Activated CD4-positive, alpha-beta T cell treated with anti-CD3 and anti-CD28 coated beads for 24 hours (primary cell): ENCODE results near the gene BBIP1.
"Not testable (repeated sequence)": the region's sequence is repeated elsewhere in the genome, so short reads cannot be mapped to it uniquely, and the experiment has no call there.

ENCODE experiments used
- DNase-seq, 2 donors: peaks; one replicate each; pipeline ENCODE4 v3.0.0-alpha.2; 2020; ENCODE audit warnings: low read depth in 2 of 2

BBIP1 gene

DNA sequence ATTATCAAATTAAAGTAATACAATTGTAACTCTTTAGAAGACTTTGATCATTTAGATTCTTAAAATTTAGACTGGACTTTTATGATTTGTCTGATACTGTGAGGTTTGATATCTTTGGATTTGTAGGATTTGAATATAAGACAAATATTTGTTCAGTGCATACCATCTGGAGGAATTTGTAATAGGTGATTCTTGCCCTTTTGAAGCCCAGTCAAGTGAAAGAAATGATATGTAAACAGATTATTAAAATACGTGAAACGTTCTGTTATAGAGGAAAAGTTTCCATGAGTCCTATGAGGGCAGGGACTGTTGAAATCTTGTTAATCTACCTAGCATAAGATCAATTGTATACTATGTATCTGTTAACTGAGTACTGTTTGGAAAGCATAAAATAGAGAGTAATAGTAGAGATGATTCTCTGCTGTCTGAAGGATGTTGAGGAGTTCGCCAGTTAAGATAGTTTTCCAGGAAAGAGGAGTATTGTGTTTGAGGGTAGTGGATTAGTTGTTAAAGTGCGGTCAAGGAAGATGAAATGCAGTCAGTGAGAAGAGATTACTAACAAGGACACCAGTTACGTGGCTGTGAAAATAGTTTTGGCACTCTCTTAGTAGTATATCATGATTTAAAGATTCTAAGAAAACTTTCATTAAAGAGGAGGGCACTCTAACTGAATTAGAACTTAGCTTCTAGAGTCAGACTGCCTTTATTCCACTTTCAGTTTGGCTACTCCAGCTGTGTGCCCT lies 32.9 kb downstream of the BBIP1 start:
- DNase-seq: no peak

DNA sequence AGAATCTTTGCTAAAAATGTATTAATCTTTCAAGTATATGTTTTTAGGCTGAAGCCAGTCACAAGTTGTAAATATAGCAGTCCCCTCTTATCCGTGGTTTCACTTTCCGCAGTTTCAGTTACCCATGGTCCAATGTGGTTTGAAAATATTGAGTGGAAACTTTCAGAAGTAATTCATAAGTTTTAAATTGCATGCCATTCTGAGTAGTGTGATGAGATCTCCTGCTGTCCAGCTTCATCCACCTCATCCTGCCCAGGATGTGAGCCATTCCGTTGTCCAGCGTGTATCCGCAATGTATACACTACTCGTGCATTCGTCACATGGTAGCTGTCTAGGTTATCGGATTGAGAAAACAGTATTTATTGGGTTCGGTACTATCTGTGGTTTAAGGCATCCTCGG lies 35.1 kb downstream of the BBIP1 start:
- DNase-seq: no peak

DNA sequence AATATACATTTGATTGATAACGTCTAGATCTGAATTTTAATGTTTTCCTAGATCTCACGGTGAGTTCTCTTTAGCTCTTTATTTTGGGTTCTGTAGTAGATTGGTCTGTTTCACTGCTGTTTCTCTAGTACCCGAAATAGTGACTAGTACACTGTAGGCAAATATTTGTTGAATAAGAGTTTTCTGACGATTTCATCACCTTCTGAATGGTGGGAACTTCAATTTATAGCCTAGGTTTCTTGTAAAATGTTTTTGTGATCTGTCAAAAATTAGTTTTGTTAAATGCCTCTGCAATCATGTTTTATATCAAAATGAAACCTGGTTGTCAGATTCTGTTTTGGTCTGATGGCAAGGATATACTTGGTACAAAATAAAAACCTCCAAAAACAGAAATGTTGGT lies 37.1 kb downstream of the BBIP1 start:
- no peak for DNase-seq

DNA sequence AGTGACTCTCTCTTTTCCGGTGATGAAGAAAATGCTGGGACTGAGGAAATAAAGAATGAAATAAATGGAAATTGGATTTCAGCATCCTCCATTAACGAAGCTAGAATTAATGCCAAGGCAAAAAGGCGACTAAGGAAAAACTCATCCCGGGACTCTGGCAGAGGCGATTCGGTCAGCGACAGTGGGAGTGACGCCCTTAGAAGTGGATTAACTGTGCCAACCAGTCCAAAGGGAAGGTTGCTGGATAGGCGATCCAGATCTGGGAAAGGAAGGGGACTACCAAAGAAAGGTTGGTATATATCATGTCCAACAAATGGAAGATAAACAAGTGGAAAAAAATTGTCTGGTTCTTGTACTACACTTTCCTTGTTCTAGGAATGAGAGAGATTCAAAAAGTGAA lies 37.7 kb downstream of the BBIP1 start:
- no peak for DNase-seq

DNA sequence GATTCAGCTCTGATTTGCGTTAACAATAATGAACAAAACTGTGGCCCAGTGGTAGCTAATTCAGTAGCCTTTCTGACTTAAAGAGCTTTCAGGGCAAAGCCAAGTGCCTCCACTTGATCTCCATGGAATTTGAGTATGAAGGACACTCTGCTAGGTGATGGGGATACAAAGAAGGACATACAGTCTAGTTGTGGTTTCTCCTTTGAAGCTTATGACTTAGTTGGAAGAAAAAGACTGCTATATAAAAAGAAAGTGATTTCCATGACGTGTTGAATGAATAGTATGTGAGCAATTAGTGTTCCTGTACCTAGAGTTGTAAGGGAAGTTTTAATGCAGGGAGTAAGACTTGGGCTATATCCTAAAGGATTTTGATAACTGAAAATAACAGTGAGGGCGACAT lies 39.0 kb downstream of the BBIP1 start:
- DNase-seq: no peak

DNA sequence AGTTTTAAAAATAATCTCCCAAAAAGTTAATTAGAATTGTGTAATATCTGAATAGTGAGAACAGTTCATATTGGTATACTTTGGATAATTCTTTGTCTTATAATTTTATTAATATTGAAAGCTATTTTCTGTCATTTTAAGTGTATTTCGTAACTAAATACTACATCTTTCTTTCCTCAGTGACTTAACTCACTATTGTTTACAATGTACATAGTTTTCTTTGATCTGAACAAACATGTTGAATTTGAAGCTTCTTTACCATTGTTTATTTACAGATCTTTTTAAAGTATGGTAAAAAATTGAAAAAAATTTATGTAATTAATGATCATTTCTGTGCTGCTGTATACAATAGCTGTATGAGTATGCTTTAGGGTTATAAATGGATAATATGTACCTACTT lies 42.2 kb downstream of the BBIP1 start:
- no peak for DNase-seq

DNA sequence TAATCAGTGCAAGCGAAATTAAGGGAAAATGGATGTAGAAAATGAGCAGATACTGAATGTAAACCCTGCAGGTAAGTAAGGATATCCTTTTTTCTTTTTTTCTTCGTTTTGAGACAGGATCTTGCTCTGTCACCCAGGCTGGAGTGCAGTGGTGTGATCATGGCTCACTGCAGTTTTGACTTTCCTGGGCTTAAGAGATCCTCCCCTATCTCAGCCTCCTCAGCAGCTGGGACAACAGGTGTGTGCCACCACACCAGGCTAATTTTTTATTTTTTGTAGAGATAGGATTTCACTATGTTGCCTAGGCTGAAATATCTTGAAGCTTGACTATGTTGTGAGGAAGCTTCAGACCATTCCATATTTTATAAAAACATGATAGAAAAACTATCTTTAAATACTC lies 43.0 kb downstream of the BBIP1 start:
- DNase-seq: no peak

DNA sequence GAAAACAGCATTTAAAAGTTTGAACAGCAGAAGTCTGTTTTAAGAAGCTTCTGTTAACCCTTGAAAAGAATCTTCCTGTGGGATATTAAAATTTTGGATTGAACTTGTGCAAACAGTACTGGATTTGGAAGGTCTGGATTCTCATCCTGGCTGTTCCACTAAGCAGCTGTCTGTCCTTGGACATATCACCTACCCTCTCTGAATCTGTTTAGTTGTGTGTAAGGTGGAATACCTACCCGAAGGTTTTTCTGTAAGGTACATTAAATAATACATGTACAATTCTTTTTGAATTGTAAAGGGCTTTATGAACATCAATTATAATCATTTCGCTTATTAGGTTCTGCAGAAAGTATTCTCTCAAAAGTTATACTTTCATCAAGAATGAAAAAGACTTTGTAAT lies 45.0 kb downstream of the BBIP1 start:
- DNase-seq: no peak

DNA sequence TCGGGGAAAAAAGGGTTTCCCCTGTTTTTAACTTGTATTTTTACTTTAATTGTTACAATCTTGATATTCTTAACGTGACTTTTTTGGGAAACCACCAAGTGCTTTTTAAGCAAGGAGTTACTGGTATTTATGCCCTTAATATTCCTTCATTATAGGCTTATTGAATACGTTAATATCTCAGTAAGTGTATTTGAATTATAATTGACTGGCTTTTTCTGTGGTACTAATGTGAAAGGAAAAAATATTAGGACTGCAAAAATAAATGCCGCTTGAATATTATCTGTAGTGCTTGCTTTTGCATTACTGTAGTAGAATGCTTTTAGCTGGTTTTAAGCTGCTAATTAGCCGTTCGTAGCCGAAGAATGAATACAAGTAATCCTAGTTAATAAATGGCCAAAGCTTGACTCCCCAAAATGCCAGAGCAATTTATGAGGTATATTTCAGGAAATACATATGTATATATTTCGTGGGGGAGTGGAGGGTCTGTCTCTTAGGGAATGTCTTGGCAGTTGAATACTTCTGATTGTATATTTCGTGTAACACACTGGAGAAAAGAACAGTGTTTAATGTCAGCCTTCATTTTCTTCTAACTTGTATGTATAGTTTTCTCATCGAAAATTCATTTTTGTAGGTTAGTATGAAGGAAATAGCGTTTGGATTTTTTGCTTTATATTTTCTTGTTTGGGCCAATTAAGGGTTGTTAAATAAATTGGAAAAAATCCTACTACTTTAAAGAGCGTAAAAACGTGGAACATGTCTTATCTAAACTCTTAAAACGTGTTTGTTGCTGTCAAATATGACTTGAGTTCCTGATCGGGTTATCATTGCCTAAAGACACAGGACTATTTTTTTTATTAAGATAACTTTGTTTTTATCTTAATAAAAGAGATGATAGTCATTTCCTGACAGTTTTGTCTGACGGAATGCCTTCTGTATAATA lies 45.7 kb downstream of the BBIP1 start:
- no peak for DNase-seq

DNA sequence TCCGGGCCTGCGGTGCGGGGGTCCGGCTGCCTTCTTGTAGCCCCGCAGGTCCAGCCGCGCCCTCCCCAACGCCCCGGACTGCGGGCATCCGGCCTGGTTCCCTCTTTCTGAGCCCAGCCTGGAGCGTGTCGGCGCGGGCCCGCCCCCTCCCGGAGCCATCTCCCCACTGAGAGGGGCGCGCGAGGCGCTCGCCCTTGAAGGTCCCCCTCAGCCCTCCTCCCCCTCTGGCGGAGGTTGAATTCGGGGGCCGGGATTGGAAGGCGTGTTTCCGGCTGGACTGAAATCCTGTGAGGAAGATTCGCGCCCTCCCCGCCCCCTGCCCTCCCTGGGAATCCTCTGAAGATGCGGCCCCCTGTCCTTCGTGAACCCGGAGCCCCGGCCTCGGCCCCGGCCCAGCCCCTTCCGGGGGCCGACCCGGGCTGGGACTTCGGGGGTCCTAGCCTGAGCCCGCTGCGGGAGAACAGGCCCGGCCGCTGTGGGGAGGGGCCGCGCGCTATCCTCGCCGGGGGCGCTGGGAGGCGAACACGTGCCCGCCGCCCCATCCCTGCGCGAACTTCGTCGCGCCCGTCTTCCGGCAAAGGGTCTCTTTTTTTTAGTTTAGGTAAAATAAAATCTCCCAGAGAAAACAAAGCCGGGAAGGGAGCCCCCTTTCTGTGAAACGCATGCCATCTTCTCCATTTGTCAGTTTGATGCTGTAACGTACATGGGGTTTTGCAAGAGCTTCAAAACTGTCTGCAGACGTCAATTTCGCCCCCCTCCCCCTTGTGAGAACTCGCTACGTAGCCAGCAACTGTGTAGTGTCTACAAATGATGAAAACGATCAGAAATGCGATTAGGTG lies 46.6 kb downstream of the BBIP1 start:
- DNase-seq: peak; percentile 51 to 61

DNA sequence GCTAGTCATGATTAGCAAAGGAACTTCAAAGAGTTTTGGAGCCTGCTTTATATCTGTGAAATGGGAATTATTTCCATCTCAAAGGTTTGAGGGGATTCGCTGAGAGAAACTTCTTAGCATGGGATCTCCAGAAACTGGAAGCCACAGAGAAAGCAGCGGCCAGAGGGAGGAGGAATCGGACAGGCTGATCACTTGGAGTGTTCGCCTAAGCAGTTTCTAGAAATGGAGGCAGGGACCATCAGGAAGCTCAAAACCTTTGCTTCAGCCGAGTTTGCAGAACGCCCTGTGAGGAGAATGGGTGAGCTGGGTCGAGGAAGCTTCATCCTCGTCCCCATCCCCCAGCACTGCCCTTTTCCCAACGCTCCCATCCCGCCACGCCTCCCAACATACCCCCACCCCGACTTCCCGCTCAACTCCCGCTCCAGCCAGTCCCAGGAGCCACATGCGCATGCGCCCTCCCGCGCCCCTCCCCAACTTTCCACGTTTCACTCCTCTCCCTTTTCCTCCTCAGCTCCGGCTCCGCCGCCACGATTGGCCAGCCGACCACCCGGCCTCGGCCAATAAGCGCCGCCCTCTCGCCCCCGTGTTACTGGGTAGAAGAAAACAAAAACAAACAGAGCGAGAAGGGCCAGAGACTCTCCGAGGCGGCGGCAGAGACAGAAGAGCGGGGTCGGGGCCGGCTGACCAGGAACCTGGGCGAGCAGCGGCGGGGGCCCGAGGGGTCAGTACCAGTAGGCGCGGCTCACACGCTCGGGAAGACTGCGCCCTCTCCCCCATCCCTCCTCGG lies 47.5 kb downstream of the BBIP1 start, which contains the start of gene PDCD4:
Gene PDCD4 (plus strand): TSS at position 631 of the 787 bp plus-strand sequence. CDS start 4,100 bp downstream, outside the sequence.
- peak; percentile 91 to 94 for DNase-seq

DNA sequence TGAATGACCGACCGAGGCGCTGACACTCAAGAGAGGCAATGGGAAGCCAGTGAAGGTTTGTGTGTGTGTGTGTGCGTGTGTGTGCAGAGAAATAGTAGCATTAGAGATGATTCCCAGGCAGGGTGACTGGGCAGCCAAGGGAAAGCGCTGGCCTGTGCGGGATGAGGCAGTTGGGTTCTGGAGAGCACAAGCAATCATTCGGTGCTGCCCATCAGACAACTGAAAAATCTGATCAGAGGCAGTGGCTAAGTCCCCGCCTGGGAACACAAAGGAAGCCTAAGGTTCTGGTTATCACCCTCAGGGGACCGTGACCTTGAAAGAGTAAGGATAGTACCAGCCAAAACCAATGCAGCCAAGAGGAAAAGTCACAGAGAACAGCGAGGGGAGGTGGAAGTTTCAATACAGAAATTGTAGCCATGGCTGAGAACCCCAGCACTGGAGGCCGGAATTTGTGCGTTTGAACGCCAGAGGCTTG lies 48.1 kb downstream of the BBIP1 start:
- DNase-seq: no peak

DNA sequence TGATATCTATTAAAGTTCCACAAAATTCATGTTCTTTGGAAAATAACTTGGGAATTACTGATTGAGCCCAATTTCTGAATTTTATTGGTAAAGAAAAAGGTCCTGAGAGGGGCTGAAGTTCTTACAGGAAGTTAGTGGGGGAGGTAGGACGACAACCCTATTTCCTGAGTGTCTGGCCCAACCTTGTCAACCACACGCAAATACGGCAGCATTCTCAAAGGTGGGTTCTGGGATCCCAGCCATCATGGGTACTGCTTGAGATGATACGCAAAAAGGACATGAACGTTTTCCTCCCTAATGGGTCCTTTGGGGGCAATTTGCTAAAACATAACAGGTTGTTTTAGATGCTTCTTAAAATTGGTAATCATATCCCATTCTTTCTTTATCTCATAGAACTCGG lies 50.0 kb downstream of the BBIP1 start:
- no peak for DNase-seq

DNA sequence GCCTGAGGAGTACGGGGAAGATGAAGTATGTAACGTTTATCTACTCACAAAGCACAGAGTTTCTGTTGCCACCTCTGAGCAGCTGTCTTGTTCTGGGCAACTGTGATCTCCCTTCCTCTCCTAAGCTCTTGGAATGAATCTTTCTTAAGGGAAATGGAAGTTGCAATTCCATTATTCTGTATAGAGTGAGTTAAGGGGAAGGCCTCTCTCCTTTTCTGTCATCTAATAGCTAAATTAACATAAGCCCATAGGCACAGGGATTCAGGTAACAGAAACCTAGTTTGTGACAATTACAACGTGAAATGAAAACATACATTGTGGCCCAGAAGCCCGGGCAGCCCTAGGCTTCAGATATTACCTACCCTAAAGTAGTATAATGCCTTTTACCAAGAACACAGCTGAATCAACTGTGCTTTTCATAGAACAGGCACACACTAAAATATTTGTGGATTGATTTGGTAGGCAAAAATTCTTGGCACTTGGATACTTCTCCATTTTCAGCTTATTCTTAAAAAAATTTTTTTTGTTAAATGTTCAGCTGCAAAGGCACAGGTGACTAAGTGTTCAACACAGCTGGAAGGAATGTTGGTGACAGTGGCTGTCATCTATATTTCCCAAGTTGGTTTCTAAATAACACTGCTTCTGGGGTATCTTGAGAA lies 51.0 kb downstream of the BBIP1 start:
- no peak for DNase-seq

DNA sequence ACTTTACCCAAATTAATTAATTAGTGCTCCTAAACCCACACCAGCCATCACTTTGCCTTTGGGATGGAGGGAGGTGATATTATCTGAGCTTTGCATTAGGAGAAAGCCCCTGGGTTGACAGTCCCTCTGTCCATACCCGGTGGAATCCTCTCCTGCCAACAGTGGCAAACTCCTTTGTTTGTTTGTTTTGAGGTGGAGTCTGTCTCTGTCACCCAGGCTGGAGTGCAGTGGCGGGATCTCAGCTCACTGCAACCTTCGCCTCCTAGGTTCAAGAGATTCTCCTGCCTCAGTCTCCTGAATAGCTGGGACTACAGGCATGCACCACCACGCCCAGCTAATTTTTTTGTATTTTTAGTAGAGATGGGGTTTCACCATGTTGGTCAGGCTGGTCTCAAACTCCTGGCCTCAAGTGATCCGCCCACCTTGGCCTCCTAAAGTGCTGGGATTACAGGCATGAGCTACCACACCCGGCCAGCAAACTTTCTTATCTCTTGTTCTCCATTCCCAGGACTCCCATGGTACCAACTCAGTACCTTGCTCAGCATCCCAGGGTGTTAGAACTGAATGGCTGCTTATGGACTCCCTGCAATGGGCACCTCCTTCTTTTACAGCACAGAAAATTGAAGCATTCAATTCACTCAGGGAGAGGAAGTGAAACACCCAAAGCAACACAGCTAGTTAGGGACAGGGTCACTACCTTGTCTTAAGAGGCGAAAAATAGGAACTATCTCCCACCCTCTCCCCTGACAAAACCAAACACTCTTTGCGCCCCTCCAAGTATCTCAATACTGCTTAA lies 51.8 kb downstream of the BBIP1 start:
- not testable (repeated sequence) for DNase-seq

DNA sequence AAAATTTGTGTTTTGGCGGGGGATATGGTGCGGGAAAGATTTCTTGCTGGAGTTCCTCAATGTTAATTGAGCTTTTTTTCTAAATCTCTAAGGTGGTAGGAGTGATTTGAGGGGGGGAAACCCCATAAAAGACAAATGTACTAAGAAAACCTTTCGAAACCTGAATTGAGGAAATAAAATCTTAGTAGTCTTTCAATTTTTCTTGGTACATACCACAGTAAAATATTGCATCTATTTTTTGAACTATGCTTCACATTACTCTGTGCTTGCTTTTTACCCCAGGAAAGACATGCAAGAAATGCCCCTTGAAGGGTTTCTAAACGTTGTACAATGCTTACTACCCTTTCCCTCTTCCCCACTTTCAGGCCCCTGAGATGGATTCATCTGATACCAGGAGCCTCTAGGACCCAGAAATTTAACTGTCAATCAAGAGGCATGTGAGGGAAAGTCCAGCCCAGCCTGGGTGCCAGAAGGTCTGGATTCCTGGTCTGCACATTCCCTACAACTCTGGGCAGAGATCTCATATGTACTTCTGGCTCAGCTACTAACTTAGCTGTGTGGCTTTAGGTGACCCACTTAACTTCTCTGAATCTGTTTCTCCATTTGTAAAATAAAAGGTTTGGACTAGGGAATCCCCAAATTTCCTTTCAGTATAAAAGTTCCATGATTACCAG lies 53.0 kb downstream of the BBIP1 start:
- DNase-seq: no peak

DNA sequence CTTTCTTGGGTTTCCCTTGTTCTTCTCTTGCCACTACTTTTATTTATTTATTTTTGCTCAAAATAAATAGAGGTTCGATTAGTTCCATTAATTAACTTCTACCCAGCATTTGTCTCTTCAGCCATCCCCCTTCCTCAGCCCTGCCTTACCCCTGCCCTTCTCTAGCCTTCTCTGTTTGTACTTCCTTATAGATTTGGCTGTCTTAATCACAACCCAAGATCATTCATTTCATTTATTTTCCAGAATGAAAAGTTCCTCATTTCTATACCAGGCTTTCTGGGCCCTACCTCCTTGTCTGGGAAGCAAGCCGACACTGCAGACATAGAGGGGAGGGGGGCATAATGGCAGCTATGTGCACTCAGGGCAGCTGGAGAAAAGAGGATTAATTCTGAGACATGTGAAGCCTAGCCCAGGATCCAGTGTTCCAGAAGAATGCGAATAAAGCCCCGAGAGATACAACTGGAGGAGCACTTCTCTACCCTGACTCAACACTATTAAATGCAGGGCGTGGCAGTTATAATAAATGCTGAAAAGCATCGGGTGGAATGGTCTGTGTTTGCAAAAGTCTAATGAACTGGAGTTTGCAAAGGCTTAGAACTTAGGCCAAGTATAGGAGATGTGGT lies 53.7 kb downstream of the BBIP1 start:
- DNase-seq: no peak

DNA sequence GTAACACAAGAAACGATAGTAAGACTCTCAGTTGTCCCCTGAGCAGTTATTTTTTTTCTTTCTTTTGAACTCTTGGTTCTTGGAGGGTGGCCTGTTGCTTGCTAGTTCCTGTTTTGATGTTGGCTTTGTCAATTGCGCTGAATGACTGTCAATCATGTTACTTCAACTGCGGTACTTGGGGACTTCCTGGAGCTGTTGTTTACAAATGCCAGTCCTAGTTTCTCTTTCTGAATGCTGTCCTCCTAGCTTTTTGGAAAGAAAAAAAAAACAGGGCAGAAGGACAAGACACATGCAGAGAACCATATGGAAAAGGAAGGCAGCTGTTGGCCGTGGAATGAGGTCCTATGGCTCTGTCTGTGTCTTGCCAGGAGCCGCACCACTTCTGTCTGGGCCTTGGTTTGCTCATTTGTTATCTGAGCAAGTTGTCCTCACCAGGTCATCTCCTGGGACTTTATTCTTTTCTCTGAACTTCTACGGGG lies 54.3 kb downstream of the BBIP1 start:
- DNase-seq: peak in 1 of 2 donors; percentile 27
